Panc1 (cell line): ENCODE data around the gene MIEN1.

ENCODE experiments used
- POLR2AphosphoS5 ChIP-seq: IDR thresholded peaks from 2 replicates; pipeline ENCODE4 v1.6.1; 2012; ENCODE audit warnings: mild to moderate bottlenecking, low read depth, low read length, moderate library complexity
- SIN3A ChIP-seq: IDR thresholded peaks from 2 replicates; pipeline ENCODE4 v1.6.1; 2012; ENCODE audit warnings: low read depth, mild to moderate bottlenecking, low read length, moderate library complexity, borderline replicate concordance; ENCODE audit not compliant: insufficient read depth
- TF ChIP-seq, protein P1 (sequence below): fragments of 450-650 bp; IDR thresholded peaks from 2 replicates; pipeline ENCODE4 v1.5.1; 2017; ENCODE audit warnings: mild to moderate bottlenecking
- TF ChIP-seq, protein P2 (sequence below), 2 experiments: IDR thresholded peaks; 2 replicates each; pipeline ENCODE4 v1.6.1; 2011 to 2012; ENCODE audit warnings: low read depth in 2 of 2, control low read depth in 1 of 2, low read length in 1 of 2, mild to moderate bottlenecking in 1 of 2, moderate library complexity in 1 of 2; ENCODE audit not compliant: insufficient read depth in 1 of 2

DNA sequence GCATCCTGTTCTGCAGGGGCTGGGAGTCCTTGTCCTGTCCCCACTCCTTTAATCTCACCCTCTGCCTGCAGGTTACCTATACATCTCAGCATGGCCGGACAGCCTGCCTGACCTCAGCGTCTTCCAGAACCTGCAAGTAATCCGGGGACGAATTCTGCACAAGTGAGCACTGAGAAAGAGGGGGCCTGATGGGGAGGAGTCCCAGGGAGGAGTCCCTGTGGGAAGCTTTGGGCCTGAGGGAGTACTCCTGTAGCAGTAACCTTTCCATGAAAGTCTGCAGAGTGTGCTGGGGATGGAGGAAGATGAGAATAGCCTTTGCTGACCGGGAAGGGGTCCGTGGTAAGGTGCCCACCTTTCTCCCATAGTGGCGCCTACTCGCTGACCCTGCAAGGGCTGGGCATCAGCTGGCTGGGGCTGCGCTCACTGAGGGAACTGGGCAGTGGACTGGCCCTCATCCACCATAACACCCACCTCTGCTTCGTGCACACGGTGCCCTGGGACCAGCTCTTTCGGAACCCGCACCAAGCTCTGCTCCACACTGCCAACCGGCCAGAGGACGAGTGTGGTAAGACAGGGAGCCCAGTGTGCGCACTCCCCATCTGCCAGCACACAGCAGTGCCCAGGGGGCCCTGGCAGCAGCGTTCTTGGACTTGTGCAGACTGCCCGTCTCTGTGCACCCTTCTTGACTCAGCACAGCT lies 14.8 kb downstream of the MIEN1 start:
- TF ChIP-seq, protein P1, sequence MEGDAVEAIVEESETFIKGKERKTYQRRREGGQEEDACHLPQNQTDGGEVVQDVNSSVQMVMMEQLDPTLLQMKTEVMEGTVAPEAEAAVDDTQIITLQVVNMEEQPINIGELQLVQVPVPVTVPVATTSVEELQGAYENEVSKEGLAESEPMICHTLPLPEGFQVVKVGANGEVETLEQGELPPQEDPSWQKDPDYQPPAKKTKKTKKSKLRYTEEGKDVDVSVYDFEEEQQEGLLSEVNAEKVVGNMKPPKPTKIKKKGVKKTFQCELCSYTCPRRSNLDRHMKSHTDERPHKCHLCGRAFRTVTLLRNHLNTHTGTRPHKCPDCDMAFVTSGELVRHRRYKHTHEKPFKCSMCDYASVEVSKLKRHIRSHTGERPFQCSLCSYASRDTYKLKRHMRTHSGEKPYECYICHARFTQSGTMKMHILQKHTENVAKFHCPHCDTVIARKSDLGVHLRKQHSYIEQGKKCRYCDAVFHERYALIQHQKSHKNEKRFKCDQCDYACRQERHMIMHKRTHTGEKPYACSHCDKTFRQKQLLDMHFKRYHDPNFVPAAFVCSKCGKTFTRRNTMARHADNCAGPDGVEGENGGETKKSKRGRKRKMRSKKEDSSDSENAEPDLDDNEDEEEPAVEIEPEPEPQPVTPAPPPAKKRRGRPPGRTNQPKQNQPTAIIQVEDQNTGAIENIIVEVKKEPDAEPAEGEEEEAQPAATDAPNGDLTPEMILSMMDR = no peak
- TF ChIP-seq SIN3A (no peak), POLR2AphosphoS5 (no peak)
- TF ChIP-seq, protein P2, sequence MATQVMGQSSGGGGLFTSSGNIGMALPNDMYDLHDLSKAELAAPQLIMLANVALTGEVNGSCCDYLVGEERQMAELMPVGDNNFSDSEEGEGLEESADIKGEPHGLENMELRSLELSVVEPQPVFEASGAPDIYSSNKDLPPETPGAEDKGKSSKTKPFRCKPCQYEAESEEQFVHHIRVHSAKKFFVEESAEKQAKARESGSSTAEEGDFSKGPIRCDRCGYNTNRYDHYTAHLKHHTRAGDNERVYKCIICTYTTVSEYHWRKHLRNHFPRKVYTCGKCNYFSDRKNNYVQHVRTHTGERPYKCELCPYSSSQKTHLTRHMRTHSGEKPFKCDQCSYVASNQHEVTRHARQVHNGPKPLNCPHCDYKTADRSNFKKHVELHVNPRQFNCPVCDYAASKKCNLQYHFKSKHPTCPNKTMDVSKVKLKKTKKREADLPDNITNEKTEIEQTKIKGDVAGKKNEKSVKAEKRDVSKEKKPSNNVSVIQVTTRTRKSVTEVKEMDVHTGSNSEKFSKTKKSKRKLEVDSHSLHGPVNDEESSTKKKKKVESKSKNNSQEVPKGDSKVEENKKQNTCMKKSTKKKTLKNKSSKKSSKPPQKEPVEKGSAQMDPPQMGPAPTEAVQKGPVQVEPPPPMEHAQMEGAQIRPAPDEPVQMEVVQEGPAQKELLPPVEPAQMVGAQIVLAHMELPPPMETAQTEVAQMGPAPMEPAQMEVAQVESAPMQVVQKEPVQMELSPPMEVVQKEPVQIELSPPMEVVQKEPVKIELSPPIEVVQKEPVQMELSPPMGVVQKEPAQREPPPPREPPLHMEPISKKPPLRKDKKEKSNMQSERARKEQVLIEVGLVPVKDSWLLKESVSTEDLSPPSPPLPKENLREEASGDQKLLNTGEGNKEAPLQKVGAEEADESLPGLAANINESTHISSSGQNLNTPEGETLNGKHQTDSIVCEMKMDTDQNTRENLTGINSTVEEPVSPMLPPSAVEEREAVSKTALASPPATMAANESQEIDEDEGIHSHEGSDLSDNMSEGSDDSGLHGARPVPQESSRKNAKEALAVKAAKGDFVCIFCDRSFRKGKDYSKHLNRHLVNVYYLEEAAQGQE (IDR thresholded peaks at IDR 0.05; ENCODE audit: insufficient read depth in 1 of 2, low read depth in 2 of 2, low read length in 1 of 2) = no peak
